HG03439 (cell line): Measurements from ENCODE around the gene EXOSC5.
"Not testable (repeated sequence)": the region's sequence is repeated elsewhere in the genome, so short reads cannot be mapped to it uniquely, and the experiment has no call there.

Experiments used
- ATAC-seq: cut with Tn5 transposase; IDR thresholded peaks from one replicate; pipeline ENCODE4 v1.9.1; 2021; ENCODE audit warnings: mild to moderate bottlenecking, moderate library complexity; ENCODE audit not compliant: unreplicated experiment

EXOSC5 gene

GRCh38 chr19:41397086-41398049 is at the start of gene EXOSC5, which contains the start of gene BCKDHA:
Gene EXOSC5 (minus strand): TSS chr19:41397359. CDS start chr19:41397328, 31 bp downstream.
Gene BCKDHA (plus strand): TSS chr19:41397818. CDS start chr19:41397828, 10 bp downstream.
- peak; percentile 88 for ATAC-seq

DNA sequence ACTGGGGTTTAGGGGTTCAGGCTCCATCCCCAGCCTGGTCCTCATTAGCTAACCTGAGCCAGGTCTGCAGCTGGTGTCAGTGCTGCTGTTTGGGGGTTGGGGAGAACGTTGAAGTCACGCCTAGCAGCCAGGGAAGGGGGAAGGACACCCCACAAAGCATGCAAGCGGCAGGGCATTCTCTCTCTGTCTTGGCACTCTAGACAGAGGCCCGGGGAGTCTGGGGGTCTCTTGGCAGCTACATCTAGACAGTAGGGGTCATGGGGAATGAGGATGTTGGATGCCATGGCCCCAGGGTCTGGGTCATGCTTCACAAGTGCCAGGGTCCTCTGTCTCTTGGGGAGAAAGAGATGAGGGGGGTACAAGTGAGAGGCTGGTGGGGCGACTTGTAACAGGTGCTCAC is 48.4 kb upstream of the EXOSC5 start:
- ATAC-seq, result no peak

DNA sequence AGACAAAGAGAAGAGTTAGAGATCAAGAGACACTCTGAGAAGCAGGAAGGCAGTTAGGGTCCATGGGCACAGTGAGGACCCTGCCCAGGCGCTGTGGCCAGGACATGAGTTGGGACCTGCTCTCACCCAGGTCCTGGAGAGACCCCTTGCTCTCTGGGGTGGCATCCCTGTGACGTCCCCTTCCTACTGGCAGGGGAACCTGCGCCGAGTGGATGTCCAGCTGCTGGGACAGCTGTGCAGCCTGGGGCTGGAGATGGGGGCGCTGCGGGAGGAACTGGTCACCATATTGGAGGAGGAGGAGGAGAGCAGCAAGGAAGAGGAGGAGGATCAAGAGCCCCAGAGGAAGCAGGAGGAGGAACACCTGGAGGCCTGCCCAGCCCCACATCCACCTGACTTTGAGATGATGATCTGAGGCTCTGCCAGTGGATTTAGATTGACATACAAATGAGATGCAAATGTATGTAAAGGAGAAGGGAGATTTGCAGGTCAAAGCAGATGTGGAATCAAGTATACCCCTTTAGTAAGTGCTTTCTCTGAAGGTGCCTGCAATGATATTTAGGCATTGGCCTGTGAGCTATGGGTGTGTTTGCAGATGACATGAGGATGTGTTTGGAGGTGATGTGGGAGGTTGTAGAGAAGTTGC is 46.8 kb upstream of the EXOSC5 start:
- ATAC-seq, result no peak

- no peak for ATAC-seq
Measured at GRCh38 chr19:41442473-41443355, 45.6 kb upstream of the EXOSC5 start, which contains the start of gene ERICH4. Gene ERICH4 (plus strand): TSS chr19:41443156. CDS start chr19:41443170, 14 bp downstream.

DNA sequence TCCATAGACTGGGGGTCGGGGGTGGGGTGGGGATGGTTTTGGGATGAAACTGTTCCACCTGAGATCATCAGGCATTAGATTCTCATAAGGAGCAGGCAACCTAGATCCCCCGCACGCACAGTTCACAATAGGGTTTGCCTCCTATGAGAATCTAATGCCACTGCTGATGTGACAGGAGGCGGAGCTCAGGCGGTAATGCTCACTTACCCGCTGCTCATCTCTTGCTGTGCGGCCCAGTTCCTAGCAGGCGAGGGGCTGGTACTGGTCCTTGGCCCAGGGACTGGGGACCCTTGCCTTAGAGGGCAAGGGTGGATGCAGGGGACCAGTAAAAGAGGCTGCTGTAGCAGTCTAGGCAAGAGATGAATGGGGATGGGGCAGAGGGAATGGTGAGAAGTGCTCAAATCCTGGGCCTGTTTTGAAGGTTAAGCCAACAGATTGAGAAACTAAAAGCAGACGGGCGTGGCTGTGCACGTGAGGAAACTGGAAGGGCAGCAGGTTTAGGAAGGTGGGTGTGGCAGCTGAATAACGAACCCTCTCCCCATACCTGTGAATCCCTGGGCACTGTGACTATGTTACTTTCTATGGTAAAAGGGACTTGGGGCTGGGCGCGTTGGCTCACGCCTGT is 44.3 kb upstream of the EXOSC5 start:
- ATAC-seq, result no peak

GRCh38 chr19:41439441-41440222 is 42.5 kb upstream of the EXOSC5 start, which contains the start of gene DMAC2:
Gene DMAC2 (minus strand): TSS chr19:41439912. CDS start chr19:41439899, 13 bp downstream.
- ATAC-seq, result peak; percentile 90

DNA sequence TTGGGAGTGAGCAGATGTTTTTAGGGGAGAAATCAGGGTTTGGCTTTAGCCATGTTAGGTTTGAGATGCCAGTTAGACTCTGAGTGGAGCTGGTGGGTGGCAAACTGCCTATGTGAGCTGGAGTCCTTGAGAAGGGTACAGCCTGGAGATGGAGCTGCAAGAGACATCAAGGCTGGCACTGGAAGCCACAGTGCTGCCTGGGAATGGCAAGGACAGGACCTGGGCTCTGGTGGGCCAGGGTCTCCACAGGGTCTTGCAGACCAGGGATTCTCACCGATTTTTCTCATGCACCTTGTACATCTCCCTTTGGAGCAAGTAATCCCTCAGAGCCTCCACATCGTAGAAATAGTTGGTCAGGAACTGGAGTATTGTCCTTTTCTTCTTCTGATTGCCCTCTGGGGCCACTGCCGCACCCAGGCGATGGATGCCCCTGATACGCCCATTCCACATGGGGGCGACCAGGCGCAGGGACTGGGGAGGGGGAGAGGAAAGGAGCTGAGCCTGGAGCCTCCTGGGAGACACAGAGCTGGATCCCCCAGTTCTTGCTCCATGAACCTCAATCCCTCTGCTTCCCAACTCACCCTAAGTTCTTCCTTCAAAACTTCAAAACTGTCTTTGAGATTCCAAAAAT is 40.9 kb upstream of the EXOSC5 start:
- no peak for ATAC-seq

DNA sequence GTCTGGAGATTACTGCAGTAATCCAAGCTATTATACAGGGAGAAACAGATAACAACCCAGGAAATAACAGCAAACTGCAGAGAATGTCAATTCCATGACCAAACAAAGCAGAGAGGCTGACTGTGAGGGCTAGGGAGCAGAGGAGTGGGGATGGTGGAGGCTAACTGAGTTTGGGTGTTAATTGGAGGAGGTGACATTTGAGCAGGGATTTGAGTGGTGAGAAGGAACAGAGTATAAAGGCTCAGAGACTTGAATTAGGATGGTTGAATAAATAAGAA is 39.5 kb upstream of the EXOSC5 start:
- no peak for ATAC-seq

DNA sequence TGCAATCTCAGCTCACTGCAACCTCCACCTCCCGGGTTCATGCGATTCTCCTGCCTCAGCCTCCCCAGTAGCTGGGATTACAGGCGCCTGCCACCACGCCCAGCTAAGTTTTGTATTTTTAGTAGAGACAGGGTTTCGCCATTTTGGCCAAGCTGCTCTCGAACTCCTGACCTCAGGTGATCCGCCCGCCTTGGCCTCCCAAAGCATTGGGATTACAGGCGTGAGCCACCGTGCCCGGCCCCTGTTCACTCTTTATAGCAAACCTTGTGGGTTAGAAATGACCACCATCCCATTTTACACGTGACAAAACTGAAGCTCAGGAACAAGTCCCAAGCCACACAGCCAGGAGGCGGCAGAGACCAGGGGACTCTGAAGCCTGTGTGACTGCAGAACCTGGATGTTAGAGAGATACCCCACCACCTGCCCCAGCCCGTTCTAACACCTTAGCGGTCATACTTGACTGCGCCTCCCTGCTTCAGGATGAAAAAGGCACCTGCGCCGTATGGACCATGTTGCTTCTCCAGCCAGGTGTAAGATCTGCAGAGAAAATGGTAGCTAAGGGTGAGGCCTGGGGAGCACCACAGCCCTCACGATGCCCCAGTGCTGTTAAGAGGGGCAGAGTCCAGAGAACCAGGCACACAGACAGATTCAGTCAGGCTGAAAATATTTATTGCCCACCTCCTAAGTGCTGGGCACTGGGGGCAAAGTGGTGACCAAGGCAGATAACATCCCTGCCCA is 38.9 kb upstream of the EXOSC5 start:
- ATAC-seq, result no peak

DNA sequence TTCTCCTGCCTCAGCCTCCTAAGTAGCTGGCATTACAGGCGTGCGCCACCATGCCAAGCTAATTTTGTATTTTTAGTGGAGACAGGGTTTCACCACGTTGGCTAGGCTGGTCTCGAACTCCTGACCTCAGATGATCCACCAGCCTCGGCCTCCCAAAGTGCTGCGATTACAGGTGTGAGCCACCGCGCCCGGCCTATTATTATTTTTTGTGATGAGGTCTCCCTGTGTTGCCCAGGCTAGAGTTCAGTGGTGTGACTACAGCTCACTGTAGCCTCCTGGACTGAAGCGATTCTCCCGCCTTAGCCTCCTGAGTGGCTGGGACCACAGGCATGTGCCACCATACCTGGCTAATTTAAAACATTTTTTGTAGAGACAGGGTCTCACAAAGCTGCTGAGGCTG is 38.2 kb upstream of the EXOSC5 start:
- ATAC-seq, result not testable (repeated sequence)

- no peak for ATAC-seq
Measured at GRCh38 chr19:41434450-41434849, 37.3 kb upstream of the EXOSC5 start.

DNA sequence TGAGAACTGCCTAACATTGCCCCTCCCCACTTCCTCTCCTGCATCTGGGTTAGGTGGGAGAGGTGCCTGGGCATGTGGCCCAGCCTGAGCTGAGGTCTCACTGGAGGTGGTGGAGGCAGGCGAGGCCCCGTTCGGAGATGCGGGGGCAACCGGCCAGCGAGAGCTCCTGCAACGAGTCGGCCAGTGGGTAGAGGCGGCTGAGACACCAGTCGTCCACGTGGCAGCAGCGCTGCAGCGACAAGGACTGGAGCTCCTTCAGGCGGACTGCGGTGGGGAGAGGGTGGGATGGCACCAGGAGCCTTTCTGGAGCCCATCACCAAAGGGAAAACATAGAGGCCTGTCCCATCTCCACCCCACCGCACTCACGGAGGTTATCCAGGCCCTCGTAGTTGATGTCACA is 36.0 kb upstream of the EXOSC5 start:
- ATAC-seq, result no peak

DNA sequence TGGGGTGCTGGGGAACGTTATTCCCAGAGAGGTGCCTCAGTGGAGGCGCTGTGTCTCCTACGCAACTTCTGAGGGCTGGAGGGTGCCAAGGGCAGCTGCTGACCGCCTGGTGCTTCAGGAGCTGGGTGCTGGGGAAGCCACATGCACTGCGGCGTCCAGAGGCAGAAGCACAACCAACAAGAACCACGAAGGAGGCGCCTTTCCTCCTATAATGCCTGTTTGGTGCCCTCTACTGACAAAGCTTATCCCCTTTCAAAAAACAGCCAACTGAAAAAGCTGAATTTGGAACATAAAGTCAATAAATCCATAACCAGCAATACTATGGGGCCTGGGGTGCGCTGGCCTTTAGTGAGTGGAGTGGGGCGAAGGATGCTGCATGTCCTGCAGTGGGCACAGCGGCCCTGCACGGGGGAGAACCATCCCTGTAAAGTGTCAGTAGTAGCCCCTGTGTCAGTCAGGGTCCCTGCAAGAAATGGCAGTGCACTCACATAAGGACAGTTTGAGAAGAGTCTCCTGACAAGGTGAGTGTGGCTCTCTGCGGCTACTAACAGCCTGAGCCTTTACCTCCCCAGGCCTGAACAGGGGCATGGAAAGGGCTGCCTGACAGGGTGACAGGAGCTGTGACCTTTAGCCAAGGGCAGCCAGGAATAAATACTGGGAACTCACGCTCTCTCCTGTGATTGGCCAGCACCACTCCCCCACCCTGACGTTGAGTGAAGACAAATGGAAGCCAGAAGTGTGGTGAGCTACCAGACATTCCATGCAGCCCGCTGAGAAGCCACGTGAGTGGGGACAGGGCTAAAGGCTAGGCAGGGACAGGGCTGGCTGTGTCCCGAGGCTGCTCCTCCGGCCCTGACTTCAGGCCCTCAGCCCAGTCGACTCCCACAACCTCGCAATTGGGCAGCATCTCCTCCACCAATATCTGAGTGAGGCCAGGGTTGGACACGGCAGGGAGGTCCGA is 34.5 kb upstream of the EXOSC5 start:
- no peak for ATAC-seq

GRCh38 chr19:41430922-41431321 is 33.8 kb upstream of the EXOSC5 start:
- ATAC-seq, result no peak

DNA sequence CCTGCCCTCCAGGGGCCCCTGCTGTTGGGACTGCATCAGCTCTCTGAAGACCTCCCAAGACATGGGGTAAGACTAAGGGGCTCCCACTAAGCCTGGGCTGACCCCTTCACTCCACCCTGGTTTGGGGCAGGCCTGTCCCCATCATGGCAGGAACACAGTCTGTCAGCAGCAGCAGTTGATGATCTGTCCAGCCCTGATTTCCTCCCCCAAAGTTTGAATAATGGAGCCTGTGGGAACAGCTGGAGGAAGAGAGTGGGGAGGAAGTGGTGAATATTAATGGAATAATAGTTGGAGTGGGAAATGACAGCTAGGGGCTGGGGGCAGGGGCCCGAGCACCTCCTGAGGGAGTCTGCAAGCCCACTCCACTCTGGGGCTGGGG is 31.3 kb upstream of the EXOSC5 start:
- ATAC-seq, result no peak

DNA sequence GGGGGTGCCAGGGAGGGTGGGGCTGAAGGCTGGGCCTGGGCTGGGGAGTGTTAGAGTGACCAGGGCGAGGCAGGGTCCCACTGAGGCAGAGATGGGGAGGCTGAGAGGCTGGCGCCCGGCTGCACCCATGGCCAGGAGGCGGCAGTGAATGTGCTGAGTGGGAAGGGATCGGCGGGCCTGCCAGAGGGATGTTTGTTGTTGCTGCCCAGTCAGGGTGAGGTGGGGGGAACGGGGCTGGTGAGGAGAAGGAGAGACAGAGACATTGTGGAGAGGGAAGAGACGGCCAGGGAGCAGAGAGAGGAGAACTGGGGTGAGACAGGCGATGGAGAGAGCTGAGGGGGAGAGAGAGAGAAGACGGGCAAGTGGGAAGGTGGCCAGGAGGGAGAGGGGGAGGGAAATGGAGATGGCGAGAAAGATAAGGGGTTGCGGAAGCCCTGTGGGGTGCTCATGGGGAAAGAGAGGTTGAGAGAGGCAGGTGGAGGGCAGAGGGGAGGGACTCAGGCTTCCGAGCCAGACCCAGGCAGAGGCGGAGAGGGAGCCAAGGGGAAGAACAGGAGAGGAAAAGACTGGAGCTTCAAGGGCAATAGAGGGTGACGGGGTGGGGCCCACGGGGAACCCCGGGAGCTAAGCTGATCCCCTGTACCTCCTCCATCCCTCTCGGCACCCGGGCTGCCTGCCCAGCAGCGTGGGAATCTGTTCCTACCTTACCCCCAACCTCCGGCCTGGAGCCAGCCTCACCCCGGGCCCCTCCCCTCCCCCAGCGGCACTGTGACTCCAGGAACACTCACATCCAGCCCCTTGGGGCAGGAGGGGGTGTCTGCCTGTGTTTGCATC is 30.7 kb upstream of the EXOSC5 start:
- no peak for ATAC-seq
